ENCODE results near the gene AHR.
"Not testable (repeated sequence)": the region's sequence is repeated elsewhere in the genome, so short reads cannot be mapped to it uniquely, and the experiment has no call there.

GRCh38 chr7:17350321-17350720 lies 51.9 kb downstream of the AHR start:
- TF ChIP-seq EZH2phosphoT487 (IDR thresholded peaks at IDR 0.05; ENCODE audit: low read length); EZH2 (optimal IDR thresholded peaks at IDR 0.05; ENCODE audit: low read depth, low read length); CTCF (IDR thresholded peaks at IDR 0.05; ENCODE audit: low read length): not testable (repeated sequence)

Measured in MM.1S (cell line).